A549 treated with Hydrocortisone at 1 μM for 4 hours (cell line): ENCODE data around the gene LTF. TPM values are rescaled to one million over a fixed set of nuclear protein-coding genes. Genes with fewer than 3 reads are reported as not detected.

Experiments
- total RNA-seq: library from RNA; stranded (reverse); fragments of 200-300 nt; extraction: Qiagen RNA extraction; gene quantifications from 5 replicates; pipeline ENCODE4 v1.2.3, GENCODE V29; 2022

LTF gene
- not detected in 5 replicates for total RNA-seq

GRCh38 chr3:46464326-46465195, at the start of gene LTF:
LTF (minus strand) TSS chr3:46464905; CDS start chr3:46464867, 38 bp downstream.

GRCh38 chr3:46497556-46498265, 33.0 kb upstream of the LTF start, which contains the start of gene RTP3:
RTP3 (plus strand) TSS chr3:46497976; CDS start chr3:46498063, 87 bp downstream.

GRCh38 chr3:46406788-46407611, 57.7 kb downstream of the LTF start, which contains the start of the genes CCR5AS and CCRL2:
CCR5AS (minus strand) TSS chr3:46407066.
CCRL2 (plus strand) TSS chr3:46407259; CDS start chr3:46408080, 821 bp downstream.

Other genes starting within 250 kb of the LTF start
- gene CCR3, start 222.4 kb downstream of the LTF start, total RNA-seq: not detected in 5 replicates
- gene CCR2, start 110.8 kb downstream of the LTF start, total RNA-seq: not detected in 5 replicates
- not detected in 5 replicates for gene CCR5, start 94.0 kb downstream of the LTF start, total RNA-seq
- gene CCRL2, start 57.6 kb downstream of the LTF start, total RNA-seq: 0.07 to 0.10 TPM (median 0.09 TPM) in 3 of 5 replicates, not detected in the others
- not detected in 5 replicates for gene RTP3, start 33.1 kb upstream of the LTF start, total RNA-seq
- gene LRRC2, start 101.4 kb upstream of the LTF start, total RNA-seq: 0.02 TPM in 1 of 5 replicates, not detected in the others
- not detected in 5 replicates for gene FAM240A, start 147.6 kb upstream of the LTF start, total RNA-seq
- gene ALS2CL, start 228.8 kb upstream of the LTF start, total RNA-seq: 6.5 to 8.7 TPM (median 7.8 TPM) in 5 replicates
- gene TMIE, start 236.5 kb upstream of the LTF start, total RNA-seq: 0.13 to 0.23 TPM (median 0.16 TPM) in 5 replicates